ENCODE data around the gene SLC24A5.

SLC24A5 gene

GRCh38 chr15:48120745-48121144 is at the start of gene SLC24A5:
SLC24A5 (plus strand) TSS chr15:48120990; CDS start chr15:48121045, 55 bp downstream.
- no peak for DNase-seq (ENCODE audit: low spot score)

GRCh38 chr15:48072941-48073340 is 47.8 kb upstream of the SLC24A5 start:
- DNase-seq (ENCODE audit: low spot score), result no peak

GRCh38 chr15:48073881-48074280 is 46.9 kb upstream of the SLC24A5 start:
- no peak for DNase-seq (ENCODE audit: low spot score)

- no peak for DNase-seq (ENCODE audit: low spot score)
Measured at GRCh38 chr15:48076454-48076853, 44.3 kb upstream of the SLC24A5 start.

- no peak for DNase-seq (ENCODE audit: low spot score)
Measured at GRCh38 chr15:48077616-48078184, 43.1 kb upstream of the SLC24A5 start.

- peak; percentile 70 for DNase-seq (ENCODE audit: low spot score)
Measured at GRCh38 chr15:48084759-48085590, 35.8 kb upstream of the SLC24A5 start.

GRCh38 chr15:48085591-48085930 is 35.2 kb upstream of the SLC24A5 start:
- no peak for DNase-seq (ENCODE audit: low spot score)

GRCh38 chr15:48086133-48086532 is 34.7 kb upstream of the SLC24A5 start:
- no peak for DNase-seq (ENCODE audit: low spot score)

- no peak for DNase-seq (ENCODE audit: low spot score)
Measured at GRCh38 chr15:48086576-48086975, 34.2 kb upstream of the SLC24A5 start.

GRCh38 chr15:48087844-48088243 is 32.9 kb upstream of the SLC24A5 start:
- no peak for DNase-seq (ENCODE audit: low spot score)

GRCh38 chr15:48089702-48090101 is 31.1 kb upstream of the SLC24A5 start:
- no peak for DNase-seq (ENCODE audit: low spot score)

GRCh38 chr15:48090115-48090514 is 30.7 kb upstream of the SLC24A5 start:
- no peak for DNase-seq (ENCODE audit: low spot score)

GRCh38 chr15:48090666-48091065 is 30.1 kb upstream of the SLC24A5 start:
- DNase-seq (ENCODE audit: low spot score), result no peak

GRCh38 chr15:48091522-48091921 is 29.3 kb upstream of the SLC24A5 start:
- no peak for DNase-seq (ENCODE audit: low spot score)

- no peak for DNase-seq (ENCODE audit: low spot score)
Measured at GRCh38 chr15:48096355-48096786, 24.4 kb upstream of the SLC24A5 start.

- no peak for DNase-seq (ENCODE audit: low spot score)
Measured at GRCh38 chr15:48096813-48097212, 24.0 kb upstream of the SLC24A5 start.

GRCh38 chr15:48097264-48097663 is 23.5 kb upstream of the SLC24A5 start:
- no peak for DNase-seq (ENCODE audit: low spot score)

GRCh38 chr15:48101376-48101961 is 19.3 kb upstream of the SLC24A5 start:
- no peak for DNase-seq (ENCODE audit: low spot score)

GRCh38 chr15:48102167-48102566 is 18.6 kb upstream of the SLC24A5 start:
- no peak for DNase-seq (ENCODE audit: low spot score)

GRCh38 chr15:48103647-48104046 is 17.1 kb upstream of the SLC24A5 start:
- DNase-seq (ENCODE audit: low spot score), result no peak

GRCh38 chr15:48105936-48106335 is 14.9 kb upstream of the SLC24A5 start:
- DNase-seq (ENCODE audit: low spot score), result no peak

GRCh38 chr15:48109212-48109611 is 11.6 kb upstream of the SLC24A5 start:
- DNase-seq (ENCODE audit: low spot score), result no peak

- no peak for DNase-seq (ENCODE audit: low spot score)
Measured at GRCh38 chr15:48109856-48110531, 10.8 kb upstream of the SLC24A5 start.
